Brain microvascular endothelial cell (primary cell): ENCODE data around the gene HTT.

ENCODE experiments used
- DNase-seq: peaks from one replicate; pipeline ENCODE4 v3.0.0-alpha.2; 2020
- H3K27ac ChIP-seq: fragments of 250-450 bp; sonication (Bioruptor Pico); 2 replicates; pipeline ENCODE4 v1.5.1; 2020; ENCODE audit warnings: mild to moderate bottlenecking, moderate library complexity
- H3K27me3 ChIP-seq: fragments of 250-450 bp; sonication (Bioruptor Pico); replicated peaks from 2 replicates; pipeline ENCODE4 v1.5.1; 2020; ENCODE audit warnings: mild to moderate bottlenecking
- H3K36me3 ChIP-seq: fragments of 250-450 bp; sonication (Bioruptor Pico); replicated peaks from 2 replicates; pipeline ENCODE4 v1.5.1; 2020; ENCODE audit warnings: mild to moderate bottlenecking
- H3K4me3 ChIP-seq: 2 replicates; pipeline ENCODE4 v1.5.1; 2011; ENCODE audit warnings: low read depth, mild to moderate bottlenecking, control low read depth, low read length, moderate library complexity
- CTCF ChIP-seq: IDR thresholded peaks from 2 replicates; pipeline ENCODE4 v1.5.1; 2011; ENCODE audit warnings: low read depth, mild to moderate bottlenecking, moderate library complexity, low read length, control low read depth, inconsistent platforms; ENCODE audit errors: missing control alignments
- in situ Hi-C: cut with HindIII; loops from 2 replicates; pipeline ENCODE4 v1.10.0; 2017; ENCODE audit warnings: low sequenced_read_pairs, low pct_ligation_motif_present

The HTT gene

DNA sequence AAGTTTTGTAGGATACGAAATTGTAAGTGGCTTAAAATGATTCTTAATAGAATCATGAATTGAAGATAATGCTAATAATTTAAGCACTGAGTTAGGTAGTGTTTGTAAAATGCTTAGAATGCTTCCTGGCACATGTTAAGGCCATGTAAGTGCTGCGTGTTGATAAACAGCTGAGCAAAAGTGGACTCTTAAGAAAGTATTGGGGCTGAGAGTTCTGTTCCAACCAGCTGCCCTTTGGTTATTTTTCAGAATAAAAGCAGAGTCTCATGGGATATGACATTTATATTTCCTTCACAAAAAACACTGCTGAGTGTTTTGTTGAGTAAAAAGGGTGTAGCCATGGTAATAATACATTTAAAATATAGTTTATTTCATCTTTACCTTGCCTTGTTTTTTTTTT lies 42.5 kb downstream of the HTT start:
- TF ChIP-seq CTCF, result no peak
- peaks cover 22% of the 10 kb centered on the region for H3K36me3 ChIP-seq
- no peak overlapping the region for H3K4me3 ChIP-seq
- in situ Hi-C loops, result no loop called here
- no peak for DNase-seq
- no peaks in the 10 kb centered on the region for H3K27me3 ChIP-seq
- no peak overlapping the region for H3K27ac ChIP-seq

- no peak for DNase-seq
- no peak overlapping the region for H3K27ac ChIP-seq
- no peak overlapping the region for H3K4me3 ChIP-seq
- no peak for TF ChIP-seq CTCF
- in situ Hi-C loops, result no loop called here
- H3K36me3 ChIP-seq, result peaks cover 22% of the 10 kb centered on the region
- H3K27me3 ChIP-seq, result no peaks in the 10 kb centered on the region
Measured at GRCh38 chr4:3118312-3118711, 43.8 kb downstream of the HTT start.

DNA sequence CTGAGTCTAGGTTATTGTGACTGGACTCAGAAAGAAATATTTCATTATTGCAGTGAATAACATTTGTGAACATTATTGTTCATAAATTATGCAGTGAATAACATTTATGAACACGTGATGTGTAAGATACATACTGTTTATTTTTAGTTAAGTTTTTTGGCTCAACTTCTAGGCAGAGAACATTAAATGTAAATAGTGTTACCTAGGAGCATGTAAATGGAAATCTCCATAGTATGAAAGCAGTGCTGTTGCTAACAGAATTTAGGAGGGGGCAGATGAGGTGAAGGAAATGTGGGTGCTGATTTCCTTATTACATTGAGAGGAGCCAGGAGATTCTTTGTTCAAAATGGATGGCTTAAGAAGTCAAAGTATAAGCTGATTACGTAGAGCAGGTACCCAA lies 45.0 kb downstream of the HTT start:
- DNase-seq, result no peak
- no peaks in the 10 kb centered on the region for H3K27me3 ChIP-seq
- no peak for TF ChIP-seq CTCF
- in situ Hi-C loops, result no loop called here
- peaks cover 22% of the 10 kb centered on the region for H3K36me3 ChIP-seq
- no peak overlapping the region for H3K27ac ChIP-seq
- H3K4me3 ChIP-seq, result no peak overlapping the region

DNA sequence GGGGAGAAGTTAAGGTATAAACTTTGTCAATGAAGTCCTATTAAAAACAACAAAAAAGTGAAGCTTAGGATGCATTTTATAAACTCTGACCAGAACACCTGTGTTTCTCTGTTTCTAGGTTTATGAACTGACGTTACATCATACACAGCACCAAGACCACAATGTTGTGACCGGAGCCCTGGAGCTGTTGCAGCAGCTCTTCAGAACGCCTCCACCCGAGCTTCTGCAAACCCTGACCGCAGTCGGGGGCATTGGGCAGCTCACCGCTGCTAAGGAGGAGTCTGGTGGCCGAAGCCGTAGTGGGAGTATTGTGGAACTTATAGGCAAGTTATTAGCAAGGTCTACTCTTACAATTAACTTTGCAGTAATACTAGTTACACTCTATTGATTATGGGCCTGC lies 46.6 kb downstream of the HTT start:
- in situ Hi-C loops, result no loop called here
- TF ChIP-seq CTCF, result no peak
- H3K4me3 ChIP-seq, result no peak overlapping the region
- H3K27me3 ChIP-seq, result no peaks in the 10 kb centered on the region
- no peak overlapping the region for H3K27ac ChIP-seq
- H3K36me3 ChIP-seq, result peaks cover 13% of the 10 kb centered on the region
- DNase-seq, result no peak

DNA sequence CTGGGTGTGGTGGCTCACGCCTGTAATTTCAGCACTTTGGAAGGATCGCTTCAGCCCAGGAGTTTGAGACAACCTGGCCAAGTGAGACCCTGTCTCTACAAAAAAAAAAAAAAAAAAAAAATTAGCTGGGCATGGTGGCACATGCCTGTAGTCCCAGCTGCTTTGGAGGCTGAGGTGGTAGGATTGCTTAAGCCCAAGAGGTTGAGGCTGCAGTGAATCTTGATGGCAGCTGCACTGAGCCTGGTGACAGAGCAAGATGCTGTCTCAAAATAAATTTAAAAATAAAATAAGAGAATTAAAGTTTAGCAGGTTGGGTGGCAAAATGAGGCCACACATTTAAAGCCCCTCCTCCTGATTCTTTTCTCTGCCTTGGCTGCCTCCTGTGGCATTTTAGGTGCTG lies 47.1 kb downstream of the HTT start:
- in situ Hi-C loops, result no loop called here
- H3K36me3 ChIP-seq, result peaks cover 8% of the 10 kb centered on the region
- no peaks in the 10 kb centered on the region for H3K27me3 ChIP-seq
- H3K4me3 ChIP-seq, result no peak overlapping the region
- no peak for TF ChIP-seq CTCF
- no peak for DNase-seq
- peak overlapping the region; percentile 23 for H3K27ac ChIP-seq

GRCh38 chr4:3122081-3122563 lies 47.6 kb downstream of the HTT start:
- DNase-seq, result peak; percentile 51
- H3K4me3 ChIP-seq, result no peak overlapping the region
- peaks cover 7% of the 10 kb centered on the region for H3K36me3 ChIP-seq
- no peak for TF ChIP-seq CTCF
- H3K27me3 ChIP-seq, result no peaks in the 10 kb centered on the region
- H3K27ac ChIP-seq, result peak overlapping the region; percentile 23
- in situ Hi-C loops, result no loop called here
